ENCODE measurements around the gene SLC30A3.

DNA sequence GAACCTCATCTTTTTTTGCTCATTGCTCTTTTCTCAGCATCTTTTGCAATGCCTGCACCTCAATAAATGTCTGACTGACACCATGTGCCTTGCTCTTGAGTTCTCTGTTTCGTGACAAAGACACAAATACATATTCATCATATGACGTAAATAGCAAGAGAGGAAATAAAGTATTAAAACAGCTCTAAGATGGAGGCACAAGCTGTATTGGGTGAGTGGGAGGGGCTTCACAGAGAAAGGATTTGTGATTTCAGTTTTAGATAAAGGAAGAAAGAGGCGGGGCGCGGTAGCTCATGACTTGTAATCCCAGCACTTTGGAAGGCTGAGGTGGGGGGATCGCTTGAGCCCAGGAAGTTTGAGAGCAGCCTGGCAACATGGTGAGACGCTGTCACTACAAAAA lies 42.8 kb downstream of the SLC30A3 start:
- TF ChIP-seq EZH2 (optimal IDR thresholded peaks at IDR 0.05; ENCODE audit: low read depth, low read length) (no peak), EZH2phosphoT487 (IDR thresholded peaks at IDR 0.05; ENCODE audit: low read length) (no peak)
- TF ChIP-seq, protein P1, sequence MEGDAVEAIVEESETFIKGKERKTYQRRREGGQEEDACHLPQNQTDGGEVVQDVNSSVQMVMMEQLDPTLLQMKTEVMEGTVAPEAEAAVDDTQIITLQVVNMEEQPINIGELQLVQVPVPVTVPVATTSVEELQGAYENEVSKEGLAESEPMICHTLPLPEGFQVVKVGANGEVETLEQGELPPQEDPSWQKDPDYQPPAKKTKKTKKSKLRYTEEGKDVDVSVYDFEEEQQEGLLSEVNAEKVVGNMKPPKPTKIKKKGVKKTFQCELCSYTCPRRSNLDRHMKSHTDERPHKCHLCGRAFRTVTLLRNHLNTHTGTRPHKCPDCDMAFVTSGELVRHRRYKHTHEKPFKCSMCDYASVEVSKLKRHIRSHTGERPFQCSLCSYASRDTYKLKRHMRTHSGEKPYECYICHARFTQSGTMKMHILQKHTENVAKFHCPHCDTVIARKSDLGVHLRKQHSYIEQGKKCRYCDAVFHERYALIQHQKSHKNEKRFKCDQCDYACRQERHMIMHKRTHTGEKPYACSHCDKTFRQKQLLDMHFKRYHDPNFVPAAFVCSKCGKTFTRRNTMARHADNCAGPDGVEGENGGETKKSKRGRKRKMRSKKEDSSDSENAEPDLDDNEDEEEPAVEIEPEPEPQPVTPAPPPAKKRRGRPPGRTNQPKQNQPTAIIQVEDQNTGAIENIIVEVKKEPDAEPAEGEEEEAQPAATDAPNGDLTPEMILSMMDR (IDR thresholded peaks at IDR 0.05; ENCODE audit: low read length): no peak

All from MM.1S (cell line).